GM21515 (cell line): ENCODE results near the gene MGARP.

Experiments used
- ATAC-seq: cut with Tn5 transposase; IDR thresholded peaks from one replicate; pipeline ENCODE4 v1.9.1; 2021; ENCODE audit not compliant: unreplicated experiment

MGARP gene

GRCh38 chr4:139245590-139245989, 34.4 kb downstream of the MGARP start:
- ATAC-seq, result no peak

- no peak for ATAC-seq
Observed at GRCh38 chr4:139243448-139244365, 36.3 kb downstream of the MGARP start.

- no peak for ATAC-seq
Observed at GRCh38 chr4:139242511-139243051, 37.4 kb downstream of the MGARP start.

- ATAC-seq, result no peak
Observed at GRCh38 chr4:139241784-139242151, 38.3 kb downstream of the MGARP start.

- no peak for ATAC-seq
Observed at GRCh38 chr4:139241086-139241783, 38.8 kb downstream of the MGARP start.

- ATAC-seq, result no peak
Observed at GRCh38 chr4:139239127-139239772, 40.8 kb downstream of the MGARP start.

GRCh38 chr4:139234253-139234652, 45.8 kb downstream of the MGARP start:
- ATAC-seq, result no peak

GRCh38 chr4:139229534-139230039, 50.4 kb downstream of the MGARP start:
- ATAC-seq, result no peak

GRCh38 chr4:139227729-139228404, 52.2 kb downstream of the MGARP start:
- no peak for ATAC-seq

- no peak for ATAC-seq
Observed at GRCh38 chr4:139223682-139224317, 56.2 kb downstream of the MGARP start.

- ATAC-seq, result no peak
Observed at GRCh38 chr4:139222215-139222614, 57.8 kb downstream of the MGARP start.

GRCh38 chr4:139221687-139222086, 58.3 kb downstream of the MGARP start:
- no peak for ATAC-seq

GRCh38 chr4:139219450-139220055, 60.5 kb downstream of the MGARP start:
- ATAC-seq, result no peak
